AG09309 (cell line): ENCODE data around the gene ADGRB3.
"Not testable (repeated sequence)": the region's sequence is repeated elsewhere in the genome, so short reads cannot be mapped to it uniquely, and the experiment has no call there.

ENCODE experiments used
- DNase-seq: peaks from one replicate; pipeline ENCODE4 v3.0.0-alpha.2; 2010; ENCODE audit warnings: low read depth
- H3K4me3 ChIP-seq: 2 replicates; pipeline ENCODE4 v1.5.1; 2011; ENCODE audit warnings: mild to moderate bottlenecking, low read depth, low read length, moderate library complexity; ENCODE audit not compliant: control insufficient read depth
- CTCF ChIP-seq: IDR thresholded peaks from 2 replicates; pipeline ENCODE4 v1.5.1; 2011; ENCODE audit warnings: mild to moderate bottlenecking, low read depth, low read length, inconsistent platforms; ENCODE audit not compliant: insufficient read depth, control insufficient read depth; ENCODE audit errors: missing control alignments

The ADGRB3 gene

DNA sequence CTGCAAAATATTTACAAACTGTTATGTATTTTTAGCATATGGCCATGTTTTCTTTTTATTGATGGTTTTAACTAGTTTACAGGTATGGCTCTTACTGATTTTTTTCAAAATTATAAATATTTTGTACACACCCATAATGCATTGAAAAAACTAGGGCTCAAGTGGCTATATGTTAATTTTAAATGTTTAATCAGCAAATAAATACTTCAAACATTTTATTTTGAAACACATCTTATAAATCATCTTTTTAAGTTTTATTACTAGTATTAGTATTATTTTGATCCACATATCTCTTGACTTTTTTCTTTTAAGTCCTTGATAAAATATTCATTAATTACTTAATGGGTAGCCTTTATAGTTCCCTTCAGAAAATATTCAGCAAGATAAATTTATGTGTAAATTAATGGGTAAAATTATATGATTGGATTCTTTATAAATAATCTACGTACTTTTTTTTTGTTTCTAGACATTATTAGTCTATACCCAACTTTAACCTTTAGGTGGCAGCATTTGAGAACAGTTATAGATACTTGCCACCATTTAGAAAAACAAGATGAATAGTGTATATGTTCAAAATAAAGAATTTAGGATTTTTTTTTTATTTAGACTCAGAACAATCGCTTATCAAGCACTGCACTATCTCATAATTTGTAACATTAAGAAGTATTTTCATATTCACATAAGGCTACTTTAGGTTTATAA lies 241.9 kb downstream of the ADGRB3 start:
- no peak for TF ChIP-seq CTCF
- no peak for DNase-seq
- no peak overlapping the region for H3K4me3 ChIP-seq

- DNase-seq = no peak
- TF ChIP-seq CTCF = no peak
- no peak overlapping the region for H3K4me3 ChIP-seq
Observed at GRCh38 chr6:68880050-68880813, 245.2 kb downstream of the ADGRB3 start.

DNA sequence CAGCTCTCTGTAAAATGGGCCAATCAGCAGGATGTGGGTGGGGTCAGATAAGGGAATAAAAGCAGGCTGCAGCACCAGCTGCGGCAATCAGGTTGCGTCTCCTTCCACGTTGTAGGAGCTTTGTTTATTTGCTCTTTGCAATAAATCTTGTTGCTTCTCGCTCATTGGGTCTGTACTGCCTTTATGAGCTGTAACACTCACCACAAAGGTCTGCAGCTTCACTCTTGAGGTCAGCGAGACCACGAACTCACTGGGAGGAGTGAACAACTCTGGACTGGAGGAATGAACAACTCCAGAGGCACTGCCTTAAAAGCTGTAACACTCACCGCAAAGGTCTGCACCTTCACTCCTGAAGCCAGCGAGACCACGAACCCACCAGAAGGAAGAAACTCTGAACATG lies 248.2 kb downstream of the ADGRB3 start:
- H3K4me3 ChIP-seq, DNase-seq: not testable (repeated sequence)

DNA sequence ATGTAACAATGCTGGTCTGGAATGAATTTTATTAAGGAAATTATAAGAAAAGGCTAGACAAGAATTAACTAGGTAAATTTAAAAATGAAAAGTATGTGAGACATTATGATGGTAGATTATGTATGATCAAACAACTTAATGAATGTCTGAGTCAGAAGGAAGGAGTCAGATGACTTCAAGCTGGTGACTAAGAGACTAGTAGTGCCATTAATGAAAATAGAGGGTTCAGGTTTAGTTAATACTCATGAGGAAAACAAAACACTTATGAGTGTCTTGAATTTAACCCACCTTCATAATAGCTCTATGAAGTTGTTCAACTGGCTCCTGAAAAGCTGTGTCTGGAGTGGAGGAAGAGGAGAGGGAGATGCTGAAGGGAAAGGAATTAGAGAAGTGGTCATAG lies 256.3 kb downstream of the ADGRB3 start:
- DNase-seq = no peak
- no peak for TF ChIP-seq CTCF
- no peak overlapping the region for H3K4me3 ChIP-seq

DNA sequence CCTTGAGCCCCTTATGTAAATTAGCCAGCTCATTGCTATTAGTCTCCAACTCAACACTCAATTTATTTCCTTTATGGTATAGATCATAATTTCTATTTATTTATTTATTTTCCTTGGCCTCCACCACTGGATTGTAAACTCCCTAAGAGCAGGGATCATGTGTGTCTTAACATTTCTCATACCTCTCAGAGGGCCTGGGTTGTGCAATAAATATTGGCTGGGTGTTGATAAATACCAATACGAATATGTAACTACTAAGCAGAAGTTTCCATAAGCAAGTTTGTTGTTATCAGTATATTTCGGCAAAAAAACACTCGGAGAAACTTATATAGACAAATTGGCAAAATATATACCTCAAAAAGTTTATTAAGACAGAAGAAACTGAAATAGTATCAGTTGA lies 257.4 kb downstream of the ADGRB3 start:
- TF ChIP-seq CTCF = no peak
- no peak overlapping the region for H3K4me3 ChIP-seq
- no peak for DNase-seq

GRCh38 chr6:68895929-68896328 lies 260.8 kb downstream of the ADGRB3 start:
- DNase-seq = no peak
- no peak for TF ChIP-seq CTCF

DNA sequence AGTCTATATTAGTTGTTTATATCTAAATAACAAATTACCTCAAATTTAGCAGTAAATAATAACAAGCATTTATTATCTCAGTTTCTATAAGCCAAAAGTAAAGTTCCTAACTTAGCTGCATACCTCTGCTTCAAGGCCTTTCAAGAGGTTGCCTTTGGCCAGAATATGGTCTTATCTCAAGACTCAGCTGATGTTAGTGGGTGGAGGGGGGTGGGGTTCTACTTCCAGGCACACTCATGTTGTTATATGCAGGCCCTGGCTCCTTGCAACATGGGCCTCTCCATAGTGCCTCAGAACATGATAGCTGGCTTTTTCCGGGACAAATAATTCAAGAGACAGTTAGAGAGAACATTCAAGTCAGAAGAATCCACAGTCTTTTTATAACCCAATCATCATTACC lies 266.0 kb downstream of the ADGRB3 start:
- no peak overlapping the region for H3K4me3 ChIP-seq
- DNase-seq = no peak
- TF ChIP-seq CTCF = no peak

More at GRCh38 chr6:68895929-68896328, 260.8 kb downstream of the ADGRB3 start:
- H3K4me3 ChIP-seq = no peak overlapping the region
